Measurements from ENCODE around the gene USP36.
A peak's percentile ranks its signal among the peaks of the same experiment; 100 is the strongest.

GRCh38 chr17:78879635-78880186 is 39.1 kb upstream of the USP36 start:
- peak in 1 of 2 donors; percentile 0 for TF ChIP-seq POLR2A (IDR thresholded peaks at IDR 0.05)
- no peak for TF ChIP-seq CTCF (IDR thresholded peaks at IDR 0.05)

Measured in vagina (tissue), 2 donors.